ENCODE data around the gene EFNA2.

DNA sequence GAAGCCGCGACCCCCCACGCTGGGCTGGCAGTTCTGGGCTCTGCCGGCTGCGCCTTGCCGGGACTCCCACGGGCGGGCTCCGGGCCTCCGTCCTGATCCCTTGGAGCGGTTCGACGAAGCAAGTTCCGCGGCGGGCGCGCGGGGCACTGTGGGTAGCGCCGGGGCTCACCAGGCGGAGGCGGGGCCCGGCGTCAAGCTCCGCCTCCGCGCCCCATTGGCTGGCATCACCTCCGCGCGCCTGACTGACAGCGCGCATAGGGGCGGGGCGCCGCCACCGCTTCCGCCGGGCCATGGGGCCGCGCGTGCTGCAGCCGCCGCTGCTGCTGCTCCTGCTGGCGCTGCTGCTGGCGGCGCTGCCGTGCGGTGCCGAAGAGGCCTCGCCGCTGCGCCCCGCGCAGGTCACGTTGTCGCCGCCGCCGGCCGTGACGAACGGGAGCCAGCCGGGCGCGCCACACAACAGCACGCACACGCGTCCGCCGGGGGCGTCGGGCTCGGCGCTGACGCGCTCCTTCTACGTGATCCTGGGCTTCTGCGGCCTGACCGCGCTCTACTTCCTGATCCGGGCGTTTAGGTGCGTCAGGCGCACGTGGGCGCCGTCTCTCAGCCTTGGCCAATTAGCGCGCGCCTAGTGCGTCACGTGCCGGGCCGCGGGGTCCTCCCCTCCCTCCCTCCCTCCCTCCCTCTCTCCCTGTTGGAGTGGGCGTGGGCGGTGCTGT lies 10.3 kb upstream of the EFNA2 start, which contains the start of gene FAM174C:
- TF ChIP-seq CTCF (IDR thresholded peaks at IDR 0.05) (no peak), POLR2A (IDR thresholded peaks at IDR 0.05) (peak in 1 of 2 donors; percentile 33)

Measured in vagina (tissue), 2 donors.